ENCODE data around the gene CMTM7.

CMTM7 gene

DNA sequence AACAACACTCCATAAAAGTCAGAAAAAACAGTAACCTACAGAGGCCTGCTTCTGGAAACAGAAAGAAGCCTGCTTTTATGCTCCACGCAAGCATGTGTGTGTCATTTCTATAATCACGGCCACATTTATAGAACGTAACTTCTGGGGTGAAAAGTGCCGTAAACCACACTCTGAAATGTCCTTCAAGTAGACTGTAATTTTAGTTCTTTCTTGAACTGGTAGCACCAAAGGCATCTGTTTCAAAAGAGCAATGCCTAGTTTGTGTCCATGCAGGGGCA is 19.5 kb upstream of the CMTM7 start:
- TF ChIP-seq, protein P1, sequence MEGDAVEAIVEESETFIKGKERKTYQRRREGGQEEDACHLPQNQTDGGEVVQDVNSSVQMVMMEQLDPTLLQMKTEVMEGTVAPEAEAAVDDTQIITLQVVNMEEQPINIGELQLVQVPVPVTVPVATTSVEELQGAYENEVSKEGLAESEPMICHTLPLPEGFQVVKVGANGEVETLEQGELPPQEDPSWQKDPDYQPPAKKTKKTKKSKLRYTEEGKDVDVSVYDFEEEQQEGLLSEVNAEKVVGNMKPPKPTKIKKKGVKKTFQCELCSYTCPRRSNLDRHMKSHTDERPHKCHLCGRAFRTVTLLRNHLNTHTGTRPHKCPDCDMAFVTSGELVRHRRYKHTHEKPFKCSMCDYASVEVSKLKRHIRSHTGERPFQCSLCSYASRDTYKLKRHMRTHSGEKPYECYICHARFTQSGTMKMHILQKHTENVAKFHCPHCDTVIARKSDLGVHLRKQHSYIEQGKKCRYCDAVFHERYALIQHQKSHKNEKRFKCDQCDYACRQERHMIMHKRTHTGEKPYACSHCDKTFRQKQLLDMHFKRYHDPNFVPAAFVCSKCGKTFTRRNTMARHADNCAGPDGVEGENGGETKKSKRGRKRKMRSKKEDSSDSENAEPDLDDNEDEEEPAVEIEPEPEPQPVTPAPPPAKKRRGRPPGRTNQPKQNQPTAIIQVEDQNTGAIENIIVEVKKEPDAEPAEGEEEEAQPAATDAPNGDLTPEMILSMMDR (IDR thresholded peaks at IDR 0.05; ENCODE audit: insufficient read depth, low read depth, low read length, missing control alignments) = no peak
- DNase-seq (ENCODE audit: low read depth) = no peak
- H3K4me3 ChIP-seq (ENCODE audit: low read length) = no peak overlapping the region

DNA sequence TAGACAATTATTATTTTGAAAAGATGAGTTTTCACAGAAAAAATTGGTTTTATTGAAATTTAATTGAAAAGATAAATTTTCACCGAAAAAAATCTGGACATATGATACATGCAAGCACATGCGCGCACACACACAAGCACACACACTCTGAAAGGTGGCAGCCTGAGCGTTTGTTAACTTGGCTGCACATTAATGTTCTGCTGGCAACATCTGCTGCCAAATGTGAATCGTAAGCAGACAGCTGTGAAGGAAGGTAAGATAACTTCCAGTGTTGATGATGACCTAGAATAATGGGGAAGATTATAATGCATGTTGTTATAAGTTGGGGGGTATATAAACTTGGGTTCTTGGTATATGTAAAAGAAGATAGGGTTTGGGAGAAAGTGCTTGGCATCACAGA is 18.4 kb upstream of the CMTM7 start:
- TF ChIP-seq, protein P1 (IDR thresholded peaks at IDR 0.05; ENCODE audit: insufficient read depth, low read depth, low read length, missing control alignments) = no peak
- DNase-seq (ENCODE audit: low read depth) = no peak
- no peak overlapping the region for H3K4me3 ChIP-seq (ENCODE audit: low read length)

DNA sequence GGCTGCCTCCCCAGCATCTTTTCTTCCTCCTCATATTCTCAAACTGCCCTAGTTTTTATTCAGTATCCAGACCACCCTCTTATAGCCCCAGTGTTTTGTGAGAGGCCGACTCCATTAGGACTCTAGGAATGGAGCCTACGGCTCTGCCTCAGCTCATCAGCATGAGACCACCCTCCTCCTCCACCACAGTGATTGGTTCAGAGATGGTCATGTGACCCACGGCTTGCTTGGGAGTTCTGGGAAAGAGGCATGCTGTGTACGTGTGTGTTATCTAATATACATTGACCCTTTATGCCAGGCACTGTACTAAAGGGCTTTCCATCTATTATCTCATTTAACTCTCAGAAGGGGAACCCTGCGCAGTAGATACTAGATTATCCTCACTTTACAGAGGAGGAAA is 17.8 kb upstream of the CMTM7 start:
- no peak overlapping the region for H3K4me3 ChIP-seq (ENCODE audit: low read length)
- DNase-seq (ENCODE audit: low read depth) = no peak
- TF ChIP-seq, protein P1 (IDR thresholded peaks at IDR 0.05; ENCODE audit: insufficient read depth, low read depth, low read length, missing control alignments) = no peak

DNA sequence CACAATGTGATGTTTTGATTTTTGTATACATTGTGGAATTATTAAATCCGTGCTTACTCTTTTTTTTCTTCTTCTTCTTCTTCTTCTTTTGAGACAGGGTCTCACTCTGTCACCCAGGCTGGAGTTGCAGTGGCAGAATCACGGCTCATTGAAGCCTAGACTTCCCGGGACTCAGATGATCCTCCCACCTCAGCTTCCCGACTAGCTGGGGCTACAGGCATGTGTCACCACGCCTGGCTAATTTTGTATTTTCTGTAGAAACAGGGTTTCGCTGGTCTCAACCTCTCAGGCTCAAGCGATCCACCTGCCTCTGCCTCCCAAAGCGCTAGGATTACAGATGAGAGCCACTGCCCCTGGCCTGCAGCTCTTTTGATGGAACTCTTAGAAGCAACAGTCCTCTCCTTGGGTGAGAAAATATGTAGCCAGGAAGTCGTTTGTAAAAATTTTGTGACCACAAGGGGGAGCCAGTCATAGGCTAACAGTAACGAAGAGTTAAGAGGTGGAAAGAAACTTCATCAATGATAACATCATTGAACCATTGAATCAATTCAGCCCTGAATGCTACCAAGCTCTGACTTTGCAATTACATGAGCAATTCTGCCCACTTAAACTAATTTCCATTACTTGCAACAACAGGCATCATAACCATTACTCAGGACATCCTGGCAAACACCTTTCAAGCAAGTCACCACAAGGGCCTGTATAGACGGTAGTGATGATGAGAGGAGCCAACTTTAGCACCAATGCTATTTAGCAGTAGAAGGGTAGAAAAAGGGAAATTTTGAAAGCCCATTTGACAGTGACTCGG is 16.7 kb upstream of the CMTM7 start:
- no peak overlapping the region for H3K4me3 ChIP-seq (ENCODE audit: low read length)
- DNase-seq (ENCODE audit: low read depth) = peak; percentile 80
- TF ChIP-seq, protein P1 (IDR thresholded peaks at IDR 0.05; ENCODE audit: insufficient read depth, low read depth, low read length, missing control alignments) = peak; percentile 69

DNA sequence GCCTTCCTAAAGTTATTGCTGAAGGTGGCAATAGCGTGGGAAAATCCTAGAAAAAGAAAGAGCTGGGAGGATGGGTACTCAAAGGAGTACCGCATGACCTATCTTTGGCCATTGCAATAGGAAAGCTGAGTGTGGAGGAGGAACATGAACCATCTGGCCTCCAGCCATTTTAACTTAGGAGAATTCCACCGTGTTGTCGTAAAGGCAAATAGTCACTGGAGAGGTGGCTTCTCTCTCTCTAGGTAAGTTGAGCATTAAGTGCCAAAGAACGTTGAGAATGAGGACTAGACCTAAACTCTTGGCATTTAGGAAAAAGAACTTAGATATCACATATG is 16.1 kb upstream of the CMTM7 start:
- no peak for DNase-seq (ENCODE audit: low read depth)
- H3K4me3 ChIP-seq (ENCODE audit: low read length) = no peak overlapping the region
- TF ChIP-seq, protein P1 (IDR thresholded peaks at IDR 0.05; ENCODE audit: insufficient read depth, low read depth, low read length, missing control alignments) = no peak

DNA sequence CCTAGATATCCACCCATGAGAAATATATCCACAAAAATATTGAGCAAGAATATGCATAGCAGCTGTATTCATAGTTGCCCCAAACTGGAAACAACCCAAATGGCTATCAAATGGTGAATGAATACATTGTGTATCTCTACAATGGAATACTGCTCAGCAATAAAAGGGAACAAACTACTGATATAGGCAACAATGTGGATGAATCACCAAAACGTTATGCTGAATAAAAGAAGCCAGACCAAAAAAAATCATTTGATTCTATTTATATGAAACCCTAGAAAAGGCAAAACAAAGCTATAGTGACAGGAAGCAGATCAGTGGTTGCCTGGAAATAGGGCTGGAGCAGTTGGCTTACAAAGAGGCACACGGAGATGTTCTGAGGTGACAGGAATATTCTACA is 15.5 kb upstream of the CMTM7 start:
- TF ChIP-seq, protein P1 (IDR thresholded peaks at IDR 0.05; ENCODE audit: insufficient read depth, low read depth, low read length, missing control alignments) = no peak
- H3K4me3 ChIP-seq (ENCODE audit: low read length) = no peak overlapping the region
- no peak for DNase-seq (ENCODE audit: low read depth)

DNA sequence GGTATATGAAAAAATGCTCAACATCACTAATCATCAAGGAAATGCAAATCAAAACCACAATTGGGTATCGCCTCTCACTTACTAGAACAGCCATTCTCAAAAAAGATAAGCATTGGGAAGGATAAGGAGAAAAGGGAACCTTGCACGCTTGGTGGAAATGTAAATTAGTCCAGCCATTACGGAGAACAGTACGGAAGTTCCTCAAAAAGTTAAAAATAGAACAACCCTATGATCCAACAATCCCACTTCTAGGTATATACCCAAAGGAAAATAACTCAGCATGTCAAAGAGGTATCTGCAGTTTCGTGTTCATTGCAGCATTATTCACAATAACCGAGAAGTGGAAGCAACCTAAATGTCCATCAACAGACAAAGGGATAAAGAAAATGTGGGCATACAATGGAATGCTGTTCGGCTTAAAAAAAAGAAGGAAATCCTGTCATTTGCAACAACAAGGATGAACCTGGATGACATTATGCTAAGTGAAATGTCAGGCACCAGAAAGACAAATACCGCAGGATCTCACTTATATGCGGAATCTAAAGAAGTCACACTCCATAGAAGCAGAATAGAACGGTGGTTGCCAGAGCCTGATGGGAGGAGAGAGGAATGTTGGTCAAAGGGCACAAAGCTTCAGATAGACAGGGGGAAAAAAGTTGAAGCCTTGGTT is 11.7 kb upstream of the CMTM7 start:
- no peak overlapping the region for H3K4me3 ChIP-seq (ENCODE audit: low read length)
- DNase-seq (ENCODE audit: low read depth) = no peak
- TF ChIP-seq, protein P1 (IDR thresholded peaks at IDR 0.05; ENCODE audit: insufficient read depth, low read depth, low read length, missing control alignments) = no peak
